ENCODE measurements around the gene ZBBX.

GRCh38 chr3:167396075-167396474 lies 16.0 kb upstream of the ZBBX start:
- TF ChIP-seq POLR2AphosphoS5 (IDR thresholded peaks at IDR 0.05; ENCODE audit: borderline replicate concordance, low read depth, low read length): no peak
- TF ChIP-seq FOXP2 (optimal IDR thresholded peaks at IDR 0.05; ENCODE audit: control extremely low read depth, extremely low read length, insufficient read depth): no peak
- no peak for TF ChIP-seq EZH2 (IDR thresholded peaks at IDR 0.05)
